ENCODE results near the gene DHRS7B.
"Not testable (repeated sequence)": the region's sequence is repeated elsewhere in the genome, so short reads cannot be mapped to it uniquely, and the experiment has no call there.

Gene DHRS7B

GRCh38 chr17:21186399-21187187 is 59.8 kb downstream of the DHRS7B start:
- DNase-seq, result no peak

- DNase-seq, result no peak
Observed at GRCh38 chr17:21189361-21189760, 62.6 kb downstream of the DHRS7B start.

GRCh38 chr17:21190078-21190477 is 63.3 kb downstream of the DHRS7B start:
- no peak for DNase-seq

GRCh38 chr17:21191698-21192097 is 64.9 kb downstream of the DHRS7B start:
- DNase-seq, result no peak

- DNase-seq, result not testable (repeated sequence)
Observed at GRCh38 chr17:21192414-21192813, 65.7 kb downstream of the DHRS7B start.

- DNase-seq, result peak; percentile 43
Observed at GRCh38 chr17:21193031-21193430, 66.3 kb downstream of the DHRS7B start.

- DNase-seq, result no peak
Observed at GRCh38 chr17:21194226-21194625, 67.5 kb downstream of the DHRS7B start.

- DNase-seq, result peak; percentile 53
Observed at GRCh38 chr17:21194703-21195102, 67.9 kb downstream of the DHRS7B start.

GRCh38 chr17:21196126-21196525 is 69.4 kb downstream of the DHRS7B start:
- no peak for DNase-seq

GRCh38 chr17:21198411-21198810 is 71.6 kb downstream of the DHRS7B start:
- DNase-seq, result no peak

- DNase-seq, result no peak
Observed at GRCh38 chr17:21199311-21199710, 72.5 kb downstream of the DHRS7B start.

- DNase-seq, result no peak
Observed at GRCh38 chr17:21199856-21200255, 73.1 kb downstream of the DHRS7B start.

- no peak for DNase-seq
Observed at GRCh38 chr17:21200590-21201297, 74.0 kb downstream of the DHRS7B start.

GRCh38 chr17:21201298-21201595 is 74.5 kb downstream of the DHRS7B start:
- no peak for DNase-seq

GRCh38 chr17:21201874-21202273 is 75.1 kb downstream of the DHRS7B start:
- no peak for DNase-seq

GRCh38 chr17:21202512-21202911 is 75.7 kb downstream of the DHRS7B start:
- DNase-seq, result no peak

- DNase-seq, result no peak
Observed at GRCh38 chr17:21204935-21205334, 78.2 kb downstream of the DHRS7B start.

- no peak for DNase-seq
Observed at GRCh38 chr17:21208352-21208751, 81.6 kb downstream of the DHRS7B start.

- peak; percentile 53 for DNase-seq
Observed at GRCh38 chr17:21209511-21210175, 82.9 kb downstream of the DHRS7B start.

GRCh38 chr17:21210411-21211076 is 83.8 kb downstream of the DHRS7B start:
- peak; percentile 86 for DNase-seq

GRCh38 chr17:21211825-21212479 is 85.2 kb downstream of the DHRS7B start:
- no peak for DNase-seq

- DNase-seq, result no peak
Observed at GRCh38 chr17:21212826-21213637, 86.3 kb downstream of the DHRS7B start.

Data from NCI-H2171 (cell line).